Endothelial cell of umbilical vein (primary cell): ENCODE results near the gene DYNC2H1.

ENCODE experiments used
- EZH2 ChIP-seq: IDR thresholded peaks from 2 replicates; pipeline ENCODE4 v1.6.1; 2012; ENCODE audit warnings: borderline replicate concordance, low read depth, mild to moderate bottlenecking, moderate library complexity, low read length, inconsistent platforms; ENCODE audit not compliant: severe bottlenecking
- GATA2 ChIP-seq: IDR thresholded peaks from 2 replicates; pipeline ENCODE4 v1.7.0; 2011; ENCODE audit warnings: low read depth, mild to moderate bottlenecking, moderate library complexity, mixed read lengths, low read length; ENCODE audit not compliant: insufficient read length, insufficient read depth
- JUN ChIP-seq: IDR thresholded peaks from 2 replicates; pipeline ENCODE4 v1.6.1; 2011; ENCODE audit warnings: borderline replicate concordance, low read depth; ENCODE audit not compliant: insufficient read length, insufficient read depth
- MYC ChIP-seq: IDR thresholded peaks from one replicate; pipeline ENCODE4 v1.6.1; 2011; ENCODE audit warnings: mild to moderate bottlenecking, low read depth, low read length
- POLR2A ChIP-seq: IDR thresholded peaks from 2 replicates; pipeline ENCODE4 v1.6.1; 2012; ENCODE audit warnings: low read depth, mild to moderate bottlenecking, control low read depth, low read length
- POLR2AphosphoS5 ChIP-seq: IDR thresholded peaks from 2 replicates; pipeline ENCODE4 v1.6.1; 2012; ENCODE audit warnings: low read depth, mild to moderate bottlenecking, control low read depth, low read length, moderate library complexity; ENCODE audit not compliant: insufficient read depth
- TF ChIP-seq, protein P1 (sequence below), 2 donors: IDR thresholded peaks; 1 replicate in 1 of 2; 2 replicates in 1 of 2; pipeline ENCODE4 v1.5.1; 2011; ENCODE audit warnings: low read length in 2 of 2, mild to moderate bottlenecking in 2 of 2, moderate library complexity in 2 of 2, control low read depth in 1 of 2, inconsistent platforms in 1 of 2, low read depth in 1 of 2; ENCODE audit not compliant: insufficient read depth in 1 of 2; ENCODE audit errors: extremely low read depth in 1 of 2
- TF ChIP-seq, protein P2 (sequence below): IDR thresholded peaks from 2 replicates; pipeline ENCODE4 v1.6.1; 2011; ENCODE audit not compliant: insufficient read depth, insufficient read length

DNA sequence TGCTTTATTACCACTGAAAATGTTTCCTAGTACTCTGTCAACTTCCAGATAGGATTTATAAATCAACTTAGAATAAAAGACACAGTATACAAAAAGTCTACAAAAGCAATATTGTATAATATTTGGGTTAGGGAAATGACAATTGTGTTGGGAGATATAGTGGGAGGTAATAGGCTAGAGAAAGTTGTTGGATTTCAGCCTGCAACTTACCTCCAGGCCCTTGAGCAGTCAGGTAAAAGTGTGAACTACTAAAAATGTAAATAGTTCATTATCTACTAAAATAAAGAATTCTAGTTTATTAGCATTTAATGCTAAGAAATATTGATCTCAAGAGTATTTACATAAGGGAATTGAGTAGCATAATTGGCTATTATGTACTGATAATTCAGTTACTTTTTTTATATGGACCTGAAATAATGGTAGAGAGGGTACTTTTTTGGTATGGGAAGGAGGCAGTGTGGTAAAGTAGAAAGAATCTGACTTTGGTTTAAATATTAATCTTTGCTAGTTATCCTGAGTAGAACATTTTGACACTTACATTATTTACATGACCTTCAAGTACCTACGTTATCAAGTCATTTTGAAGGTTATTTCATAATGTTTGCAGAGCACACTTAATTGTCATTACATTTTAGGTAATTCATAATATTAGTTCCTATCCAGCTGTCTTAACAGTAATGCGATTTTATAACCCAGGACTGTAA lies 55.0 kb downstream of the DYNC2H1 start:
- TF ChIP-seq EZH2 = no peak
- TF ChIP-seq POLR2A = no peak
- TF ChIP-seq, protein P1, sequence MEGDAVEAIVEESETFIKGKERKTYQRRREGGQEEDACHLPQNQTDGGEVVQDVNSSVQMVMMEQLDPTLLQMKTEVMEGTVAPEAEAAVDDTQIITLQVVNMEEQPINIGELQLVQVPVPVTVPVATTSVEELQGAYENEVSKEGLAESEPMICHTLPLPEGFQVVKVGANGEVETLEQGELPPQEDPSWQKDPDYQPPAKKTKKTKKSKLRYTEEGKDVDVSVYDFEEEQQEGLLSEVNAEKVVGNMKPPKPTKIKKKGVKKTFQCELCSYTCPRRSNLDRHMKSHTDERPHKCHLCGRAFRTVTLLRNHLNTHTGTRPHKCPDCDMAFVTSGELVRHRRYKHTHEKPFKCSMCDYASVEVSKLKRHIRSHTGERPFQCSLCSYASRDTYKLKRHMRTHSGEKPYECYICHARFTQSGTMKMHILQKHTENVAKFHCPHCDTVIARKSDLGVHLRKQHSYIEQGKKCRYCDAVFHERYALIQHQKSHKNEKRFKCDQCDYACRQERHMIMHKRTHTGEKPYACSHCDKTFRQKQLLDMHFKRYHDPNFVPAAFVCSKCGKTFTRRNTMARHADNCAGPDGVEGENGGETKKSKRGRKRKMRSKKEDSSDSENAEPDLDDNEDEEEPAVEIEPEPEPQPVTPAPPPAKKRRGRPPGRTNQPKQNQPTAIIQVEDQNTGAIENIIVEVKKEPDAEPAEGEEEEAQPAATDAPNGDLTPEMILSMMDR (IDR thresholded peaks at IDR 0.05; ENCODE audit: extremely low read depth in 1 of 2, insufficient read depth in 1 of 2, low read depth in 1 of 2, low read length in 2 of 2) = no peak
- TF ChIP-seq MYC = no peak
- TF ChIP-seq POLR2AphosphoS5 = no peak
- no peak for TF ChIP-seq JUN
- TF ChIP-seq, protein P2, sequence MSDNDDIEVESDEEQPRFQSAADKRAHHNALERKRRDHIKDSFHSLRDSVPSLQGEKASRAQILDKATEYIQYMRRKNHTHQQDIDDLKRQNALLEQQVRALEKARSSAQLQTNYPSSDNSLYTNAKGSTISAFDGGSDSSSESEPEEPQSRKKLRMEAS = no peak
- no peak for TF ChIP-seq GATA2
